Activated B cell treated with CpG ODN at 0.5 μM for 24 hours (primary cell): ENCODE measurements around the gene ASTN1. TPM values are rescaled to one million over a fixed set of nuclear protein-coding genes. Genes with fewer than 3 reads are reported as not detected.

Experiments used
- ATAC-seq: fragments of 200-7000 bp; cut with Tn5 transposase; one replicate; pipeline ENCODE4 v1.10.0; 2021; ENCODE audit warnings: low read depth, mild to moderate bottlenecking, moderate library complexity
- CTCF ChIA-PET: fragments of 350-600 bp; sonication (Branson Sonifier 250); formaldehyde crosslinking; loops from one replicate; lab custom pipeline; 2021; ENCODE audit warnings: antibody characterized with exemption; lab: Charles Lee
- POLR2A ChIA-PET: fragments of 350-600 bp; sonication (Branson Sonifier 250); formaldehyde crosslinking; loops from one replicate; lab custom pipeline; 2021; ENCODE audit warnings: antibody characterized with exemption; lab: Charles Lee
- DNase-seq: peaks from one replicate; pipeline ENCODE4 v3.0.0; 2022
- H3K27ac Mint-ChIP-seq: one replicate; pipeline ENCODE4 v1.8.0; 2020; ENCODE audit warnings: mixed read lengths
- H3K27me3 Mint-ChIP-seq: one replicate; pipeline ENCODE4 v1.8.0; 2021; ENCODE audit warnings: mixed read lengths
- H3K36me3 Mint-ChIP-seq: one replicate; pipeline ENCODE4 v1.8.0; 2021; ENCODE audit warnings: low read depth, mixed read lengths
- H3K4me1 Mint-ChIP-seq: one replicate; pipeline ENCODE4 v1.8.0; 2021; ENCODE audit warnings: mixed read lengths
- H3K4me3 Mint-ChIP-seq: one replicate; pipeline ENCODE4 v1.8.0; 2020; ENCODE audit warnings: mild to moderate bottlenecking, mixed read lengths
- H3K9me3 Mint-ChIP-seq: one replicate; pipeline ENCODE4 v1.8.0; 2020; ENCODE audit warnings: mixed read lengths
- CTCF ChIP-seq: fragments of 200-600 bp; IDR thresholded peaks from one replicate; pipeline ENCODE4 v1.8.0; 2022; ENCODE audit warnings: antibody characterized with exemption, mild to moderate bottlenecking
- intact Hi-C: fragments of 100-400 bp; cut with micrococcal nuclease; formaldehyde crosslinking; loops from one replicate; pipeline ENCODE4 v1.15.1; 2024
- total RNA-seq: library from RNA; stranded (reverse); gene quantifications from 2 replicates; pipeline ENCODE4 v1.2.3, GENCODE V29; 2022

Gene ASTN1
- total RNA-seq, 1 donor from 2014 or later = not detected

- intact Hi-C loops = no loop called here
- ChIA-PET CTCF (no interaction called here), POLR2A (no interaction called here)
- Mint-ChIP-seq H3K27ac (no peak overlapping the region), H3K27me3 (peaks cover 2% of the 10 kb centered on the region), H3K4me3 (no peak overlapping the region), H3K36me3 (no peaks in the 10 kb centered on the region), H3K9me3 (no peaks in the 10 kb centered on the region), H3K4me1 (no peaks in the 10 kb centered on the region)
- no peak for TF ChIP-seq CTCF
- DNase-seq = no peak
- ATAC-seq = no peak
Observed at GRCh38 chr1:177126267-177126666, 38.2 kb downstream of the ASTN1 start.

- intact Hi-C loops = no loop called here
- no peak overlapping the region for H3K4me3 Mint-ChIP-seq
- ATAC-seq (no peak), DNase-seq (no peak)
- ChIA-PET CTCF (no interaction called here), POLR2A (no interaction called here)
- peaks cover 2% of the 10 kb centered on the region for H3K27me3 Mint-ChIP-seq
- no peak overlapping the region for H3K27ac Mint-ChIP-seq
- H3K9me3 Mint-ChIP-seq = no peaks in the 10 kb centered on the region
- no peaks in the 10 kb centered on the region for H3K36me3 Mint-ChIP-seq
- no peaks in the 10 kb centered on the region for H3K4me1 Mint-ChIP-seq
- no peak for TF ChIP-seq CTCF
Observed at GRCh38 chr1:177124577-177125278, 39.8 kb downstream of the ASTN1 start.

GRCh38 chr1:177122461-177123251 lies 41.9 kb downstream of the ASTN1 start:
- no peaks in the 10 kb centered on the region for H3K9me3 Mint-ChIP-seq
- H3K36me3 Mint-ChIP-seq = no peaks in the 10 kb centered on the region
- peaks cover 2% of the 10 kb centered on the region for H3K27me3 Mint-ChIP-seq
- no peak overlapping the region for H3K4me3 Mint-ChIP-seq
- intact Hi-C loops = no loop called here
- ATAC-seq (no peak), DNase-seq (no peak)
- no peak for TF ChIP-seq CTCF
- H3K4me1 Mint-ChIP-seq = no peaks in the 10 kb centered on the region
- ChIA-PET POLR2A (no interaction called here), CTCF (no interaction called here)
- no peak overlapping the region for H3K27ac Mint-ChIP-seq

- TF ChIP-seq CTCF = no peak
- ChIA-PET CTCF (no interaction called here), POLR2A (no interaction called here)
- H3K27me3 Mint-ChIP-seq = peaks cover 2% of the 10 kb centered on the region
- H3K27ac Mint-ChIP-seq = no peak overlapping the region
- H3K4me3 Mint-ChIP-seq = no peak overlapping the region
- no peaks in the 10 kb centered on the region for H3K36me3 Mint-ChIP-seq
- intact Hi-C loops = no loop called here
- no peak for ATAC-seq
- H3K4me1 Mint-ChIP-seq = no peaks in the 10 kb centered on the region
- no peaks in the 10 kb centered on the region for H3K9me3 Mint-ChIP-seq
- no peak for DNase-seq
Observed at GRCh38 chr1:177119311-177119710, 45.2 kb downstream of the ASTN1 start.

- no peaks in the 10 kb centered on the region for H3K9me3 Mint-ChIP-seq
- peaks cover 2% of the 10 kb centered on the region for H3K27me3 Mint-ChIP-seq
- no peak for TF ChIP-seq CTCF
- H3K4me1 Mint-ChIP-seq = no peaks in the 10 kb centered on the region
- intact Hi-C loops = loop anchor here (1.0 kb wide), 1 partner anchor 21 kb away; no protein-coding TSS in a partner anchor
- POLR2A ChIA-PET = no interaction called here
- no peaks in the 10 kb centered on the region for H3K36me3 Mint-ChIP-seq
- no peak overlapping the region for H3K4me3 Mint-ChIP-seq
- H3K27ac Mint-ChIP-seq = no peak overlapping the region
- CTCF ChIA-PET = no interaction called here
- no peak for ATAC-seq
- no peak for DNase-seq
Observed at GRCh38 chr1:177118901-177119300, 45.6 kb downstream of the ASTN1 start.
